ENCODE data around the gene RBM8A.

Gene RBM8A

DNA sequence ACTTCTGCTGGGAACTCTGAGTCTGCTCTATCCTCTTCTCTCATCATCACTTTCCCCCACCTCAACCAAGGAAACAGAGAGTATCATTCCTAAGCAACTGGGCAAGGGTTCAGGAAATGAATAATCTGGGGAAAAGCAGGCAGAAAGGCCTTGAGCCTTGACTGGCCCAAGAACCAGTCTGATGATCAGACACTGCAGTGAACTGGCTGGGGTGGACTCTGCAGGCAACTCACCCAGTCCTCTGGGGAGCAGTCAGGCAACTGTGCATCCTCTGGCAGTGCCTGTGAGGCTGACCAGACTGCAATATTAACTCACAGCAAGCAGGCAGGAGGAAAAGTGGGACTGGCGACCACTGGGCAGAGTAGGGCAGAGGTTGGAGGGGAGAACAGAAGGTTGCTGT lies 42.6 kb downstream of the RBM8A start:
- no peak for DNase-seq (ENCODE audit: extremely low read depth in 1 of 2, low read depth in 1 of 2)

DNA sequence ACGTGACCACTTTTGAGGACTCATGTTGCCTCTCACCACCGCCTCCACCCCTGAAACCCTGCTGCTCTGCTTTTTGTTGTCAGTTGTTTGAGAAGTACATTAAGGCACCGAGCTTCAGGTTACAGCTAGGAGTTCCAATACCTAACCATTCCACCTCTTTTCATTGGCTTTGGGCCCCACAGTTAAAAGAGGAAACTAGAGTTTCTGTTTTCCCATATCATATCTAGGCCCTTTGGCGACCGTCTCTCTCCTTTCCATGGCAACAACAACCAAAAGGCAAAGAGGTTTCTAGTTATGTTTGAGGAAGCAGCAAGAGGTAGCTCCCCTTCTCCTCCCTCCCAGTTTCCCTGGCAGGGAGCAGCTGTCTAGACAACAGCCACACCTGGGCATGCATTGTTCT lies 47.5 kb downstream of the RBM8A start:
- no peak for DNase-seq (ENCODE audit: extremely low read depth in 1 of 2, low read depth in 1 of 2)

DNA sequence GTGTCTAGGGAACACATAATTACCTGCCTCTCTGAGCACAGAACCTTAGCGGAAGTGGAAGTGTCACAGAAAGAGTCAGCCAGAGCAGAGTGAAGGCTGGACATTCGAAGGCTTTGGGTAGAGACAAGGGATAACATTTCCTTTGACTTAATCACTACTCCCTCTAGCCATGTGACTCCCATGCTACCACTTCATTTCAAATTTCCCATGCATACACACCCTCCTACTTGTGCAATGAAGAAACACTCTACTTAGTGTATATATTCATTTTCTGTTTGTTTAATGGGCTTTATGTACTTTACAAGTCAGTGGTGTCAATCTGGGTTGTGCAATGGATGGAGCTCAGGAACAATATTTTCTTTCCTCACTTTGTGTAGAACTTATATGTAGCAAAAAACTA lies 48.6 kb downstream of the RBM8A start:
- no peak for DNase-seq (ENCODE audit: extremely low read depth in 1 of 2, low read depth in 1 of 2)

DNA sequence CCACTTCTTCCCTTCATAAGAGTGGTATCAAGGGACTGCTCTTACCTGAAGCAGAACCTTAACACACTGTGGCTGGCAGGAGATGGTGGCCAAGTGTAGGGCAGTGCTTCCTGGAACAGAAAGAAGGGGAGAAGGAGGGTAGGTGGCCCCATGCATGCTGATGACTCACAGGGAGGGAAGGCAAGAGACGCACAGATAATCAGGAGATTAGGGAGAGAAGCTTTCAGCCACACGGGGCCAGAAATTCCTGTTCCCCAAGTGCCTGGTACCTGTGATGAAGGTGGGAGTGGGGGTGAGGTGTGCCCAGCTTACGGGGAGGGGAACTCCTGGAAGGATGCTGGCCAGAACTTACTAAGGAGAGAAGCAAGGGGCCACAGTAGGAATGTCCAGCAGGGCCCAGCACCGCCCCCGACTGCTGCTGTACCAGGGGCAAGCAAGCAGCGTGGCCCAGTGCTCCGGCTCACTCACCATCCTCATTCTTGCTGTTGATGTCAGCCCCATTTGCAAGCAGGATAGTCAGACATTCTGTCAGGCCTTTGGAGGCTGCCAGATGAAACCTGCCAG lies 49.3 kb downstream of the RBM8A start:
- no peak for DNase-seq (ENCODE audit: extremely low read depth in 1 of 2, low read depth in 1 of 2)

DNA sequence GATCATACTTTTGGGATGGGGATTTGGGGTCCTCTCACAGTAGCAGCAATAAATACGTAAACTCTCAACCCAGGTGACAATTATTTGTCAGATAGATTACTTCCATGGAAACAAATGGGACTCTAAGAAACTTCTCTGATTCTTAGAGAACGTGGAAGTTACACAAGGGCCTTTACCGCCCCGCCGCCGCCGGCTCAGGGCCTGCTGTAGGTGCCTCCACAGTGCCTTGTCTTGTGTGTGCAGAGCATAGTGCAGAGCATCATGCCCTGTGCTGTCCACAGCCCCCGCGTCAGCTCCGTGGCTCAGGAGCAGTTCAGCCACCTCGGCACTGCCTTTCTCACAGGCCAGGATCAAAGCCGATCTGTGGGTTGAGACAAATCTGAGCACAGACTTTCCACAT lies 52.6 kb downstream of the RBM8A start:
- DNase-seq (ENCODE audit: extremely low read depth in 1 of 2, low read depth in 1 of 2), result no peak

DNA sequence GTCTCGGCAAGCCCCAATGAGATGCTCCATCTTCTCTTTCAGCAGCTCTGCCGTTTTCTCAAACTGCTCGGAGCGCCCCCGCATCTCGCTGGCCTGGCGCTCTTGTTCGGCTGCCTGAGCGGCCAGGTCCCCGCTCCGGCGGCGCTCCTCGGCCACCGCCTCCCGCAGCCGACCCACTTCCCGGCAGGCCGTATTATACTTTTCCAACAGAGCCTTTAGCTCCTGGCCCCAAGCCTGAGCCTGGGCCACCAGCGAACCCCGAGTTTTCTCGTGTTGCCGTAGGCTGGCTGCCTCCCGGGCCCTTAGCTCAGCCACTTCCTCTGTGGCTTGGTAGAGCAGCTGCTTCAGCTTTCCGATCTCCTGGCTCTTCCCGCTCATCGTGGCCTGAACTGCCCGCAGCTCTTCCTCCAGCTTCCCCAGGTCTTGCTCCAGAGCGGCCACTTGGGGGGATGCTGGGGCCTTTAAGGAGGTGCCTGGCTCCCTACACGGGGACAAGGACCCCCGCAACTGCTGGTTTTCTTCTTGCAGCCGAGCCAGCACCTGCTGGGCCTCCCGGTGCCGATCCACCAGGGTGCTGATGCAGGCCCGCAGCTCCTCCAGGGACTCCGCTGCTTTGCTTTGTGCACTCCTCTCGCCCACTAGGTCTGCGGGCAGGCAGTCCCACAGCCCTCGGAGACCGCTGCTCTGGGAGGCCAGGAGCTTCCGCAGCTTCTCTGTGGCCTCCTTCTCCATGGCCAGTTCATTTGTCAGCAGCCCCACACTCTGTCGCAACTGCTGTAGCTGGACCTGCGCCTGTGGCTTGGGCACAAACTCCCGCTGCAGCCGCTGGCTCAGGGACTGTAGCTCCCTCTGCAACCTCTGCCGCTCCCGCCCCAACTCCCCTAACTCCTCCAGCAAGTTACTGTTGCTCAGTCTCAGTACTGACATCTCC lies 55.0 kb downstream of the RBM8A start:
- no peak for DNase-seq (ENCODE audit: extremely low read depth in 1 of 2, low read depth in 1 of 2)

All from stimulated activated CD8-positive, alpha-beta memory T cell treated with anti-CD3 and anti-CD28 coated beads, Interleukin-7, amount 100 ng/mL, for 48 hours (primary cell).